HUES48 (cell line): ENCODE measurements around the gene PPAN.

ENCODE experiments used
- H3K27ac ChIP-seq: one replicate; pipeline ENCODE4 v1.7.0; 2013; ENCODE audit warnings: low read depth, low read length, inconsistent platforms
- H3K27me3 ChIP-seq: 2 replicates; pipeline ENCODE4 v1.6.1; 2013; ENCODE audit warnings: mild to moderate bottlenecking, low read length; ENCODE audit not compliant: control insufficient read depth, insufficient read depth
- H3K36me3 ChIP-seq: 2 replicates; pipeline ENCODE4 v1.6.1; 2013; ENCODE audit warnings: low read length; ENCODE audit not compliant: control insufficient read depth, insufficient read depth
- H3K4me1 ChIP-seq: 2 replicates; pipeline ENCODE4 v1.6.1; 2013; ENCODE audit warnings: mild to moderate bottlenecking, low read length; ENCODE audit not compliant: control insufficient read depth, insufficient read depth
- H3K4me3 ChIP-seq: 2 replicates; pipeline ENCODE4 v1.5.1; 2013; ENCODE audit warnings: mild to moderate bottlenecking, low read depth, low read length
- H3K9ac ChIP-seq: 2 replicates; pipeline ENCODE4 v1.6.1; 2013; ENCODE audit warnings: mild to moderate bottlenecking, low read depth, low read length, moderate library complexity
- H3K9me3 ChIP-seq: 2 replicates; pipeline ENCODE4 v1.6.1; 2013; ENCODE audit warnings: low read length; ENCODE audit not compliant: control insufficient read depth, insufficient read depth

PPAN gene

DNA sequence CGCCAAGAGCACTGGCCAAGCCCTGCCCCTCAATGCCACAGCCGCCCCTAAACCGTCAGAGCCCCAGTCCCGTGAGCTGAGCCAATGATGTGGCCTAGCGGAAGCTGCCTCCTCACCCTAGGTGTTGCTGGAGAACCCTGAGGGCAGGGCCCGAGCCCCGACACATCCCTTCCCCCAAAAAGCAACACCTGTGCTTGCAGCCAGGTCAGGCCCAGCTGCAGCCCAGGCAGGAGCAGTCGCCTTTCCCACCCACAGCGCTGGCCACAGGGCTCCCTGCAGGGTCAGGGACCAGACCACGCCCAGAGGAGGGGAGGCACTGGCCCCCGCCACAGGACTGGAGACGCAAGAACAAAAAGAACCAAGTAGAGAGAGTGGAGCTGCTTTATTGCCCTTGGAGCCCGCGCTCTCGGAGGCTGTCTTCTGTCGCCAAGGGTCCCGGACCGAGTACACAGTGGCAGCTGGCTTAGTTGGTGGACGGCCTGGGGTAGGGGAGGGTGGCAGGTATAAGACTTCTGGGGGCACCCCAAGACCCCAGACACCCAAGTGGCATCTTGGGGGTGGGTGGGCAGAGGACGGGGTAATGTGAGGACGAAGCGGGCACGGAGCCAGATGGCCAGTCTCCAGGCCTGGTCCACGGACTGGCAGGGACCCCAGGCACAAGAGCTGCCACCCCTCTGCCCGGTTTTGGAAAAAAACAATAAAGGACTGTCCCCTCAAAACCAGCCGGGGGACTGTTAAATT, 8.7 kb downstream of the PPAN start:
- Histone ChIP-seq H3K27me3 (no peaks in the 10 kb centered on the region), H3K9me3 (no peaks in the 10 kb centered on the region), H3K4me1 (no peaks in the 10 kb centered on the region; the same call in 1 of the 2 replicates), H3K36me3 (peaks cover 61% of the 10 kb centered on the region), H3K27ac (peak overlapping the region; percentile 3), H3K4me3 (no peak overlapping the region), H3K9ac (no peak overlapping the region)

DNA sequence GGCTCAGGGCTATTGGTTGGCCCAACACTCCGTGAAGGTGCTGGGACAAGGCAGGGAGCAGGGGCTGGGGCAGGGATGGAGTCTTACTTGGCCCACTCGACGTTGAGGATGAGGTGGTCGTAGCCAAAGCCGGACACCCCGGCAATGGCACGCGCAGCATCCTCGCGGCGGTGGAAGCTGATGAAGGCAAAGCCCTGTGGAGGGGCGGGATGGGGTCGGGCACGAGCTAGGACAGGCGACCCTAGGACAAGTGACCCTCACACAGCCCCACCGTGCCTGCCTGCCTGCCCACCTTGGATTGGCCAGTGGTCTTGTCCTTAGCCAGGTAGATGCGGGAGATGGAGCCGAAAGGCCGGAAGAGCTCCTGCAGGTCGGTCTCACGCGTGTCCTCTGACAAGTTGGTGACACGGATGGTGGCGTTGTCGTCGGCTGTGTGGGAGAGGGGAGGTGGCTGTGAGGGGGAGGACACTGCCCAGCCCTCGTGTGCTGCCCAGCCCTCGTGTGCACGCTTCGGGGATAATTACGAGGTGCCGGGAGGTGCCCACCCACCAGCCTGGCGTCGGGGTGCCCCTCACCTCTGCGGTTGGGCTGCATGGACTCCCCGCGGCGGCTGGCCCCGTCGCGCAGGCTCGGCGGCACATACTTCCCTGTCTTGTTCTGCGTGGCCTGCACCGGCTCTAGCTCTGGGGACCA, 9.4 kb downstream of the PPAN start:
- no peaks in the 10 kb centered on the region for H3K27me3 ChIP-seq
- H3K4me3 ChIP-seq = no peak overlapping the region
- no peak overlapping the region for H3K27ac ChIP-seq
- H3K4me1 ChIP-seq = no peaks in the 10 kb centered on the region; the same call in 1 of the 2 replicates
- no peak overlapping the region for H3K9ac ChIP-seq
- no peaks in the 10 kb centered on the region for H3K9me3 ChIP-seq
- H3K36me3 ChIP-seq = peaks cover 54% of the 10 kb centered on the region

DNA sequence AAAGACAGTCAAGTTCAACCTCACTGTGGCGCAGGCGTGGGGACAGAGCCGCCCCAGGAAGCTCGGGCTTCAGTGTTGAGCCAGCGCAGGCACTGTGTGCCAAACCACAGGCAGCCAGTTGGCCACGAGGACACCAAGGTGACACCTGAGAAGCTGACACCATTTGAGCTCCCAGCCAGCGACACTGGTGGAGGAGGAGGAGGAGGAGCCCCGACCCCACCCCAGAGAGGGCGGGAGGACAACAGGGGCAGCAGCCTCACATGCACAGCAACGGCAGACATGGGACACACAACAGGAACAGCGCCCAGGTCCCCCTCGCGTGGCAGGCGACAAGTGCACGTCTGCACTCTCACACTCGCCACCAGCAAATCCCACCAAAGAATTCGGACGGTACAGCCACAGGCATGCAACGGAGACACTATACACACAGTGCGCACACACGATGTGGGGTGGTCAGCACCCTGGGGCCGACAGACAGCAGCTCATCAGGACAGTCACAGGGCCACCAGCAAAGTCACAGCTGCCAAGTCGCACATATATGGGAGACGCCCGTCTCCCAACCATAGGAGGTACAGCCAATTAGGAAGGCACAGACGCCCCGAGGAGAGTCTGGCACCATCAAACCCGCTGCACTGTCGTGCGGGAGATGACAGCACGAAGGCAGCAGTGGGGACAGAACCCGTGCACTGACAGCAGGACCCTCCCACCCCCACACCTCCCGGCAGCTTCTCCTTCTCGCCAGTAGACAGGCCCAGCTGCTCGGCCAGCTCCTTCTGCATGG, 10.1 kb downstream of the PPAN start:
- H3K9me3 ChIP-seq = no peaks in the 10 kb centered on the region
- H3K4me3 ChIP-seq = no peak overlapping the region
- no peaks in the 10 kb centered on the region for H3K27me3 ChIP-seq
- H3K27ac ChIP-seq = no peak overlapping the region
- H3K9ac ChIP-seq = no peak overlapping the region
- peaks cover 46% of the 10 kb centered on the region for H3K36me3 ChIP-seq
- no peaks in the 10 kb centered on the region; the same call in 1 of the 2 replicates for H3K4me1 ChIP-seq

DNA sequence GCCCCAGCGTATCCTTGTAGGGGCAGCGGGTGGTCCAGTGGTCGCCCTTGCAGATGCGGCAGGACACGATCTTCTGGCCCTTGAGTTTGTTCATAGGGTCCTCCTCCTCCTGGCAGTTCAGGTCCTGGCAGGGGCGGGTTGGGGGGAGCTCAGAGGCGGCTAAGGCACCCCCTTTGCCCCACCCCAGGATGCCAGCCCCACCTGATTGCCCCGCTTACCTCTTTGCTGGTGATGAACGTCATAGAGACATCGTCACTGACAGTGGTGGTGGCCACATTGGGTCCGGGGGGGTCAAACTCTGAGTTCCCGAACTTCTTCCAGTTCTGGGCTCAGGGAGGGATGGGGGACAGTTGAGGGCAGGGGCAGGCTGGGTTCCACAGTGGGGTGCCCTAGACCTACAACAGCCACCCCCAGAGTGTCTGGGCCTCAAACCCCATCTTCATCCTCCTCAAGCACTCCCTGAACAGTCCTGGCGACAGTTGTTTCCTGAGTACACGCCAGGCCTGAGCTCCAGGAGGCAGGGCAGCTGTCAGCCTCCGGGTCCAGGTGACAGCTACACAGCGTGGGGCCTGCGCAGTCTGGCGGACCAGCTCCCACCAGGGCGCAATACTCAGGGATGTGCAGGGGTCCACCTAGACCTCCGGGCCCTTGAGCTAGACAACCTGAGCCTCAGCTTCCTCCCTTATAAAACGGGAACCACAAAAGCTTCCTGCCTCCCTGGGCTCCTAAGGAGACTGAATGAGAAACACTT, 10.9 kb downstream of the PPAN start:
- Histone ChIP-seq H3K27ac (no peak overlapping the region), H3K9ac (no peak overlapping the region), H3K4me1 (no peaks in the 10 kb centered on the region; the same call in 1 of the 2 replicates), H3K4me3 (no peak overlapping the region), H3K36me3 (peaks cover 42% of the 10 kb centered on the region), H3K27me3 (no peaks in the 10 kb centered on the region), H3K9me3 (no peaks in the 10 kb centered on the region)

DNA sequence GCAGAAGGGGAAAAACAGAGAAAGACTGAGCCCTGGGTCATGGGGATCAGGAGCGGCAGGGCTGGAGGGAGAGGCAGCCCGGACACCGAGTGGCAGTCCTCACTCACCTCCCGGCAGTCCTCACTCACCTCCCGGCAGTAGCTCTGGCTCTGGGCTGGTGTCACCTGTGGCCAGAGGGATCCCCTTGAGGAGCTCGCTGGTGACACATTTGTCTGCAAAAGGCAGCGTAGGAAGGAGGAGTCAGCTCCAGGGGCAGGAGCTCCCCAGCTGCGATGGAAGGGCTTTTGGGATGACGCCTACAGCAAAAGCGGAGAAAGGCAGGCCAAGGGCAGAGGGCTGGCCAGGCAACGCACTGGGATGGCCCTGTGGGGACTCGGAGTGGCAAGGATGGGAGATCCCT, 12.8 kb downstream of the PPAN start:
- Histone ChIP-seq H3K27me3 (no peaks in the 10 kb centered on the region), H3K9me3 (no peaks in the 10 kb centered on the region), H3K9ac (peak overlapping the region; percentile 96), H3K4me3 (peak overlapping the region; percentile 98), H3K36me3 (peaks cover 40% of the 10 kb centered on the region), H3K27ac (no peak overlapping the region), H3K4me1 (no peaks in the 10 kb centered on the region)

DNA sequence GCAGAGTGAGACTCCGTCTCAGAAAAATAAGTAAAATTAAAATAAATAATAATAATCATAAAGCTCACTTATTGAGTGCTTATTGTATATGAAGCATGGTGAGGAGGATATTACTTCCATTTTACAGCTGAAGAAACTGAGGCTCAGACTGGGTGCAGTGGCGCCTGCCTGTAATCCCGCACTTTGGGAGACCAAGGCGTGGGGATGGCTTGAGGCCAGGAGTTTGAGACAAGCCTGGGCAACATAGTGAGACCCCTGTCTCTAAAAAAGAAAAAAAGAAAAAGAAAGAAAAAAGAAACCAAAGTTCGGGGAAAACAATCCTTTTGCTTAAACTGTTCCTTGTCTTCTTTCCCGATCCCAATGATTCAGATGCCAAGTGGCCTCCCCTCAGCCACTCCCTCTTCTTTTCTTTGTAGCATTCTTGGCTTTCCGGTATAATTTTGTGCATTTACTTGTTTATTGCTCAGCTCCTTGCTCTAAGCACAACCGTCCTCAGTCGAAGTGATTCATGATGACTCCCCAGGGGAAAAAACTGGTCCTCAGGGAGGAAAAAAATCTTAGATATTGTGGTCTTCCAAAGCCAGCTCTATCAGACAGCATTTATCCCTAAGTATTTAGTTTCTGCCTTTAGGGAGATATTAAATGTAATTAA, 14.5 kb downstream of the PPAN start:
- H3K27me3 ChIP-seq = no peaks in the 10 kb centered on the region
- H3K36me3 ChIP-seq = peaks cover 30% of the 10 kb centered on the region
- no peak overlapping the region for H3K27ac ChIP-seq
- H3K4me1 ChIP-seq = no peaks in the 10 kb centered on the region
- H3K9me3 ChIP-seq = no peaks in the 10 kb centered on the region
- no peak overlapping the region for H3K9ac ChIP-seq
- H3K4me3 ChIP-seq = no peak overlapping the region

DNA sequence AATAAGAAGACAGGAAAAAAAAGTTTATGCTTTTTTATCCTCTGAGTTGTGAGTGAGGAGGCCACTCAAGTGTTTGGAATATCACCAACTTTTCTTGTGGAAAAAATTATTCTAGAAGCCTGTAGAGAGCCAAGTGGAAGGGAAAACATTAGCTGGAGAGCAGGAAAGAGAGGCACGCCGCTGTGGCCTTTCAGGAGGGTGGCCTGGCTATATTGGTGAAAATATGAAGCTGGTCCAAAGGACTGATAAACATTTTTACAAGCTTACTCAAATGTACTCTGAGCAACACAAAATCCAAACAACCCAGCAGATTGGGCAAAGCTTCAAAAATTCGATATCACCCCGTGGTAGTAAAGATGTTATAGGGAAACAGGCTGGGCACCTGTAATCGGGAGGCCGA, 15.9 kb downstream of the PPAN start:
- H3K9me3 ChIP-seq = no peaks in the 10 kb centered on the region
- no peaks in the 10 kb centered on the region for H3K4me1 ChIP-seq
- H3K36me3 ChIP-seq = peaks cover 25% of the 10 kb centered on the region
- H3K27ac ChIP-seq = no peak overlapping the region
- no peak overlapping the region for H3K4me3 ChIP-seq
- H3K9ac ChIP-seq = no peak overlapping the region
- no peaks in the 10 kb centered on the region for H3K27me3 ChIP-seq

DNA sequence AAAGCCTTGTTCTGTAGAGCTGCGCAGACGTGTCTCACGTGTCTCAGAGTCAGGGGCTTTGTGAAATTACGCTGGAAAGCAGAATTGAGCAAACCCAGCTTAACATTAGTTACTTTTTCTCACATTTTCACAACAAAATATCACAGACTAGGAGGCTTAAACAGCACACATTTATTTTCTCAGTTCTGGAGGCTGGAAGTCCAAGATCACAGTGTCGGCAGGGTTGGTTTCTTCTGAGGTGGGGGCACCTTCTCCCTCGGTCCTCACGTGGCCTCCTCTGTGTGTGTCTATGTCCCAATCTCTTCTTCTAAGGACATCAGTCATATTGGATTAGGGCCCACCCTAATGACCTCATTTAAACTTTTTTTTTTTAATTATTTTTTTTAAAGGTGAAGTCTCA, 18.3 kb downstream of the PPAN start:
- Histone ChIP-seq H3K4me1 (no peaks in the 10 kb centered on the region), H3K36me3 (peaks cover 16% of the 10 kb centered on the region), H3K9me3 (no peaks in the 10 kb centered on the region), H3K9ac (no peak overlapping the region), H3K4me3 (no peak overlapping the region), H3K27ac (no peak overlapping the region), H3K27me3 (no peaks in the 10 kb centered on the region)

DNA sequence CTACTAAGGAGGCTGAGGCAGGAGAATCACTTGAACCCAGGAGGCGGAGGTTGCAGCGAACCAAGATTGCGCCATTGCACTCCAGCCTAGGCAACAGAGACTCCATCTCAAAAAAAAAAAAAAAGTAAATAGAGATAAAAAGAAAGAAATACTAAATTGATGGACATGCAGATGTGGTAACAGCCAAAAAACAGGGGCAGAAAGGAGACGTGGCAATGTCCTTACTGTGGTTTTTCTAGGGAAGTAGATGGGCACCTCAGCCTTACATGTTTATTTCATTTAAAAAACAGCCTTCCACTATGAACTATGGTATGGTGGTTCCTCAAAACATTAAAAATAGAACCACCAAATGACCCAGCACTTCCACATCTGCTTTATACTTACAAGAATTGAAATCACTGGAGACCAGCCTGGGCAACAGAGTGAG, 20.1 kb downstream of the PPAN start:
- Histone ChIP-seq H3K4me1 (no peaks in the 10 kb centered on the region), H3K27me3 (no peaks in the 10 kb centered on the region), H3K9me3 (no peaks in the 10 kb centered on the region), H3K27ac (no peak overlapping the region), H3K4me3 (no peak overlapping the region), H3K9ac (no peak overlapping the region), H3K36me3 (peaks cover 32% of the 10 kb centered on the region)

DNA sequence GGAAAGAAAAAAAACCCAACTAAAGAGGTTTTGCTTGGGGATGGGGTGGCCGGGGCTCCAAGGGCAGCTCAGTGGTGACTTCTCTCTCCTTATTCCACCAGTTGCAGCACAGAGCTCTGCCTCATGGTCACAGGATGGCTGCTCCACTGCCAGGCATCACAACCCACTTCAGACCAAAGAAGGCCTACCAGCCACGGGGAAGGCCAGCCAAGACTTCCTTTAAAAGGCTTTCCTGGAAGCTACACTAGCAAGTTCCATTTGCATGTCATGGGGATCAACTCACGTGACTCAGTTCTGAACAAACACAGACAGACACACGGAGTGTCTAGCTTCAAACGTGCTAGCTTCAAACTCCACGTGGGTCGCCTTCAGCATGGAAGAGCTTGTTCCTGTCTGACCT, 26.7 kb downstream of the PPAN start:
- peaks cover 83% of the 10 kb centered on the region for H3K36me3 ChIP-seq
- no peak overlapping the region for H3K27ac ChIP-seq
- H3K9ac ChIP-seq = no peak overlapping the region
- H3K4me1 ChIP-seq = no peaks in the 10 kb centered on the region
- H3K27me3 ChIP-seq = no peaks in the 10 kb centered on the region
- no peak overlapping the region for H3K4me3 ChIP-seq
- no peaks in the 10 kb centered on the region for H3K9me3 ChIP-seq
